Endothelial cell (in vitro differentiated cells): ENCODE measurements around the gene FNDC7. TPM values are rescaled to one million over a fixed set of nuclear protein-coding genes. Genes with fewer than 3 reads are reported as not detected.
"Not testable (repeated sequence)": the region's sequence is repeated elsewhere in the genome, so short reads cannot be mapped to it uniquely, and the experiment has no call there.

Experiments
- DNase-seq: peaks from one replicate; pipeline ENCODE4 v3.0.0; 2021; ENCODE audit warnings: low spot score
- H3K27ac Mint-ChIP-seq: one replicate; pipeline ENCODE4 v1.8.0; 2021; ENCODE audit warnings: mixed read lengths, inconsistent platforms; ENCODE audit not compliant: unreplicated experiment
- H3K27me3 Mint-ChIP-seq: one replicate; pipeline ENCODE4 v1.8.0; 2021; ENCODE audit warnings: mild to moderate bottlenecking, moderate library complexity, mixed read lengths, inconsistent platforms; ENCODE audit not compliant: unreplicated experiment
- H3K36me3 Mint-ChIP-seq: one replicate; pipeline ENCODE4 v1.8.0; 2021; ENCODE audit warnings: mild to moderate bottlenecking, low read depth, mixed read lengths, inconsistent platforms; ENCODE audit not compliant: unreplicated experiment
- H3K4me1 Mint-ChIP-seq: one replicate; pipeline ENCODE4 v1.8.0; 2021; ENCODE audit warnings: mild to moderate bottlenecking, mixed read lengths, inconsistent platforms; ENCODE audit not compliant: unreplicated experiment
- H3K4me3 Mint-ChIP-seq: one replicate; pipeline ENCODE4 v1.8.0; 2021; ENCODE audit warnings: mild to moderate bottlenecking, mixed read lengths, inconsistent platforms; ENCODE audit not compliant: unreplicated experiment
- H3K9me3 Mint-ChIP-seq: one replicate; pipeline ENCODE4 v1.8.0; 2021; ENCODE audit warnings: mixed read lengths, inconsistent platforms; ENCODE audit not compliant: unreplicated experiment
- CTCF ChIP-seq: fragments of 200-600 bp; sonication (generic); IDR thresholded peaks from one replicate; pipeline ENCODE4 v1.5.0; 2021; ENCODE audit warnings: antibody characterized with exemption; ENCODE audit not compliant: unreplicated experiment
- total RNA-seq: library from RNA; stranded (reverse); fragmentation: NEBNext Ultra II Directional; extraction: Animal tissue kit (Norgen Biotek cat#: 25700); gene quantifications from one replicate; pipeline ENCODE4 v1.2.1, GENCODE V29; 2021; ENCODE audit not compliant: unreplicated experiment

Gene FNDC7
- total RNA-seq, 1 donor from 2014 or later = 0.15 TPM

GRCh38 chr1:108701176-108701849 lies 11.4 kb upstream of the FNDC7 start:
- Mint-ChIP-seq H3K4me1 (peaks cover 9% of the 10 kb centered on the region), H3K36me3 (peaks cover 31% of the 10 kb centered on the region), H3K27me3 (peaks cover 5% of the 10 kb centered on the region), H3K9me3 (no peaks in the 10 kb centered on the region), H3K4me3 (no peak overlapping the region), H3K27ac (no peak overlapping the region)
- DNase-seq = no peak
- TF ChIP-seq CTCF = no peak

DNA sequence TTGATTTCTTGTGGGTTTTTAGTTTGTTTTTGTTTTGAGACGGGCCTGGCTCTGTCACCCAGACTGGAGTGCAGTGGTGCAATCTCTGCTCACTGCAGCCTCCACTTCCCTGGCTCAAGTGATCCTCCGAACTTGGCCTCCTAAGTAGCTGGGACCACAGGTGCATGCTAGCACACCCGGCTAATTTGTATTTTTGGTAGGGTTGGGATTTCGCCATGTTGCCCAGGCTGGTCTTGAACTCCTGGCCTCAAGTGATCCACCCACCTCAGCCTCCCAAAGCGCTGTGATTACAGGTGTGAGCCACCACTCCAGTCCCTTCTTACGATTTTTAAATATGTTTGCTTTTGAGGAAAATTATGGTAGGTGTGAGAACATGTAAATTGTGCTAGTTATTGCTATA lies 10.6 kb upstream of the FNDC7 start:
- not testable (repeated sequence) for H3K27ac Mint-ChIP-seq, H3K9me3 Mint-ChIP-seq, H3K4me1 Mint-ChIP-seq, H3K27me3 Mint-ChIP-seq, DNase-seq, H3K4me3 Mint-ChIP-seq
- H3K36me3 Mint-ChIP-seq = peaks cover 28% of the 10 kb centered on the region

DNA sequence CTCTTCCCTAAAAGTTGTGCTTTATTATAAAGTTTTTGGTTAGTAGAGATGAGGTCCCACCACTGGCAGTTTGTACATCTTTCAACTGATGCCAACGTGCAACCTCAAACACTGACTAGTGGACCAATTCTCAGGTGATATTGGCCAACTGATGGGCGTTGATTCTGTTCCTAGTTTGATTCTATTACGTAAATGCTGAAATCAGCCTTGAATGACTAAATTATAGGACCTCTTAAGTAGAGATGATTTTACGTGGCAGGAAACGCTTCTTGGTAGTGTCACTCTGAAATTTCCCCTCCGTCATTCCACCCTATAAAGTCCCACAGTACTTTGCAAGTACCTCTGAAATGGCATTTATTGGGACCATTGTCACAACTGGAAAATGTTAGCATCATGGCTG lies 8.8 kb upstream of the FNDC7 start:
- DNase-seq = no peak
- Mint-ChIP-seq H3K36me3 (peaks cover 17% of the 10 kb centered on the region), H3K27ac (no peak overlapping the region), H3K4me1 (peaks cover 3% of the 10 kb centered on the region), H3K4me3 (no peak overlapping the region), H3K27me3 (peaks cover 5% of the 10 kb centered on the region), H3K9me3 (no peaks in the 10 kb centered on the region)
- TF ChIP-seq CTCF = no peak

GRCh38 chr1:108704496-108704895 lies 8.2 kb upstream of the FNDC7 start:
- H3K27ac Mint-ChIP-seq = no peak overlapping the region

DNA sequence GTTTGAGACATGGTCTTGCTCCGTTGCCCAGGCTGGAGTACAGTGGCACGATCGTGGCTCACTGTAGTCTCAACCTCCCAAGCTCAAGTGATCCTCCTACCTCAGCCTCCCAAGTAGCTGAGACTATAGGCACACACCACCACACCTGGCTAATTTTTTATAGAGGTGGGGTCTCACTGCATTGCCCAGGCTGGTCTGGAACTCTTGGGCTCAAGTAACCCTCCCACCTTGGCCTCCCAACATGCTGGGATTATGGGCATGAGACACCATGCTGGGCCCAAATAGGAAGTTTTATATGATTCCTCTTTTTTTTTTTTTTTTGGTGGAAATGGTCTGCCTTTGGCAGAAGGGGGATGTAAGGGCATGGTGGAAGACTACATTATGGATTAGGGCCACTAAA lies 6.1 kb upstream of the FNDC7 start:
- TF ChIP-seq CTCF = no peak

More at GRCh38 chr1:108704496-108704895, 8.2 kb upstream of the FNDC7 start:
- TF ChIP-seq CTCF = no peak
- no peak for DNase-seq
- Mint-ChIP-seq H3K4me3 (no peak overlapping the region), H3K36me3 (peaks cover 12% of the 10 kb centered on the region), H3K9me3 (no peaks in the 10 kb centered on the region), H3K4me1 (peaks cover 4% of the 10 kb centered on the region), H3K27me3 (peaks cover 5% of the 10 kb centered on the region)

More for the DNA sequence above, 6.1 kb upstream of the FNDC7 start:
- no peak overlapping the region for H3K4me3 Mint-ChIP-seq
- H3K27ac Mint-ChIP-seq = no peak overlapping the region
- peaks cover 11% of the 10 kb centered on the region for H3K4me1 Mint-ChIP-seq
- H3K9me3 Mint-ChIP-seq = no peaks in the 10 kb centered on the region
- no peaks in the 10 kb centered on the region for H3K36me3 Mint-ChIP-seq
- H3K27me3 Mint-ChIP-seq = peaks cover 6% of the 10 kb centered on the region
- DNase-seq = no peak
